ENCODE results near the gene KIF16B.

- TF ChIP-seq CTCF (conservative IDR thresholded peaks at IDR 0.05 in 1 of 2, IDR thresholded peaks at IDR 0.05 in 1 of 2; ENCODE audit: extremely low read depth in 1 of 2, insufficient read depth in 1 of 2, low read depth in 1 of 2, low read length in 2 of 2) (no peak), EZH2 (IDR thresholded peaks at IDR 0.05; ENCODE audit: borderline replicate concordance, low read length) (no peak)
Measured at GRCh38 chr20:16368645-16369292, 204.5 kb downstream of the KIF16B start.

Measured in mammary epithelial cell (primary cell).